Astrocyte (in vitro differentiated cells and primary cell): ENCODE measurements around the gene SLC38A11. TPM values are rescaled to one million over a fixed set of nuclear protein-coding genes. Genes with fewer than 3 reads are reported as not detected.

ENCODE experiments used
- DNase-seq: peaks from one replicate; pipeline ENCODE4 v3.0.0-alpha.2; 2010; ENCODE audit warnings: low read depth
- FAIRE-seq: peaks from 2 replicates; lab custom pipeline; 2011; peaks lifted over from hg19 to GRCh38; lab: Jason Lieb, UNC
- H2AFZ ChIP-seq: 2 replicates; pipeline ENCODE4 v1.6.0; 2012; ENCODE audit warnings: low read depth, low read length, inconsistent platforms
- H3K27ac ChIP-seq: 2 replicates; pipeline ENCODE4 v1.5.1; 2011; ENCODE audit warnings: low read depth, low read length, inconsistent platforms
- H3K27me3 ChIP-seq: 2 replicates; pipeline ENCODE4 v1.6.0; 2011; ENCODE audit warnings: low read length, inconsistent platforms; ENCODE audit not compliant: insufficient read depth
- H3K36me3 ChIP-seq: 2 replicates; pipeline ENCODE4 v1.5.1; 2011; ENCODE audit warnings: low read length, inconsistent platforms; ENCODE audit not compliant: insufficient read depth
- H3K4me1 ChIP-seq: 2 replicates; pipeline ENCODE4 v1.5.1; 2011; ENCODE audit warnings: low read length, inconsistent platforms; ENCODE audit not compliant: insufficient read depth
- H3K4me2 ChIP-seq: 2 replicates; pipeline ENCODE4 v1.6.0; 2012; ENCODE audit warnings: low read length, inconsistent platforms
- H3K4me3 ChIP-seq: 2 replicates; pipeline ENCODE4 v1.5.1; 2011; ENCODE audit warnings: low read depth, mild to moderate bottlenecking, low read length, inconsistent platforms; ENCODE audit not compliant: insufficient read depth
- H3K79me2 ChIP-seq: 2 replicates; pipeline ENCODE4 v1.6.0; 2012; ENCODE audit warnings: mild to moderate bottlenecking, low read length, inconsistent platforms; ENCODE audit not compliant: insufficient read depth
- H3K9ac ChIP-seq: 2 replicates; pipeline ENCODE4 v1.6.0; 2012; ENCODE audit warnings: mild to moderate bottlenecking, low read length, inconsistent platforms
- H3K9me3 ChIP-seq: 2 replicates; pipeline ENCODE4 v1.5.1; 2012; ENCODE audit warnings: low read depth, mild to moderate bottlenecking, low read length, inconsistent platforms; ENCODE audit not compliant: insufficient read depth
- H4K20me1 ChIP-seq: 2 replicates; pipeline ENCODE4 v1.6.0; 2012; ENCODE audit warnings: low read length, inconsistent platforms; ENCODE audit not compliant: insufficient read depth
- H3K27ac Mint-ChIP-seq: one replicate; pipeline ENCODE4 v1.8.0; 2021; ENCODE audit warnings: mild to moderate bottlenecking, mixed read lengths; ENCODE audit not compliant: unreplicated experiment
- H3K27me3 Mint-ChIP-seq: one replicate; pipeline ENCODE4 v1.8.0; 2021; ENCODE audit warnings: low read depth, mixed read lengths; ENCODE audit not compliant: unreplicated experiment
- H3K36me3 Mint-ChIP-seq: one replicate; pipeline ENCODE4 v1.8.0; 2021; ENCODE audit warnings: low read depth, mixed read lengths; ENCODE audit not compliant: unreplicated experiment
- H3K4me1 Mint-ChIP-seq: one replicate; pipeline ENCODE4 v1.8.0; 2021; ENCODE audit warnings: low read depth, mixed read lengths; ENCODE audit not compliant: unreplicated experiment
- H3K4me3 Mint-ChIP-seq: one replicate; pipeline ENCODE4 v1.8.0; 2021; ENCODE audit warnings: mild to moderate bottlenecking, moderate library complexity, mixed read lengths; ENCODE audit not compliant: unreplicated experiment
- H3K9me3 Mint-ChIP-seq: one replicate; pipeline ENCODE4 v1.8.0; 2021; ENCODE audit warnings: mild to moderate bottlenecking, mixed read lengths; ENCODE audit not compliant: unreplicated experiment
- CTCF ChIP-seq: IDR thresholded peaks from 2 replicates; pipeline ENCODE4 v1.5.1; 2011; ENCODE audit warnings: low read depth, mild to moderate bottlenecking, inconsistent platforms, low read length, moderate library complexity; ENCODE audit not compliant: insufficient read depth
- EZH2 ChIP-seq: IDR thresholded peaks from 2 replicates; pipeline ENCODE4 v1.6.1; 2012; ENCODE audit warnings: mild to moderate bottlenecking, low read length, inconsistent platforms; ENCODE audit not compliant: insufficient read depth
- total RNA-seq: library from RNA; stranded (reverse); gene quantifications from 2 replicates; pipeline ENCODE4 v1.2.1, GENCODE V29; 2021

The SLC38A11 gene
- total RNA-seq, 1 donor from 2014 or later: not detected

GRCh38 chr2:164913011-164913410, 42.3 kb downstream of the SLC38A11 start:
- Mint-ChIP-seq H3K4me1 (peaks cover 30% of the 10 kb centered on the region), H3K4me3 (no peak overlapping the region), H3K36me3 (no peaks in the 10 kb centered on the region), H3K9me3 (no peaks in the 10 kb centered on the region), H3K27me3 (no peaks in the 10 kb centered on the region), H3K27ac (no peak overlapping the region)
- no peaks in the 10 kb centered on the region for H4K20me1 ChIP-seq
- no peak overlapping the region for H3K4me3 ChIP-seq
- no peaks in the 10 kb centered on the region for H3K27me3 ChIP-seq
- FAIRE-seq: no peak
- no peak for TF ChIP-seq EZH2
- no peak for TF ChIP-seq CTCF
- no peaks in the 10 kb centered on the region for H3K79me2 ChIP-seq
- no peak overlapping the region for H3K9ac ChIP-seq
- H3K4me1 ChIP-seq: peaks cover 11% of the 10 kb centered on the region
- H3K4me2 ChIP-seq: no peak overlapping the region
- no peak for DNase-seq
- H3K27ac ChIP-seq: no peak overlapping the region
- H3K9me3 ChIP-seq: no peaks in the 10 kb centered on the region
- no peaks in the 10 kb centered on the region for H3K36me3 ChIP-seq
- no peak overlapping the region for H2AFZ ChIP-seq

GRCh38 chr2:164911832-164912231, 43.5 kb downstream of the SLC38A11 start:
- FAIRE-seq: peak; percentile 29
- no peaks in the 10 kb centered on the region for H3K79me2 ChIP-seq
- Mint-ChIP-seq H3K36me3 (no peaks in the 10 kb centered on the region), H3K27ac (no peak overlapping the region), H3K4me1 (peaks cover 28% of the 10 kb centered on the region), H3K9me3 (no peaks in the 10 kb centered on the region), H3K4me3 (no peak overlapping the region), H3K27me3 (no peaks in the 10 kb centered on the region)
- no peak overlapping the region for H3K9ac ChIP-seq
- no peaks in the 10 kb centered on the region for H3K27me3 ChIP-seq
- H3K4me3 ChIP-seq: no peak overlapping the region
- no peak overlapping the region for H3K27ac ChIP-seq
- no peak for DNase-seq
- H3K4me2 ChIP-seq: no peak overlapping the region
- TF ChIP-seq CTCF: no peak
- TF ChIP-seq EZH2: no peak
- H2AFZ ChIP-seq: no peak overlapping the region
- H3K9me3 ChIP-seq: no peaks in the 10 kb centered on the region
- H3K36me3 ChIP-seq: no peaks in the 10 kb centered on the region
- no peaks in the 10 kb centered on the region for H4K20me1 ChIP-seq
- H3K4me1 ChIP-seq: peaks cover 11% of the 10 kb centered on the region

GRCh38 chr2:164910101-164910899, 45.0 kb downstream of the SLC38A11 start:
- Histone ChIP-seq H3K9me3 (no peaks in the 10 kb centered on the region), H2AFZ (no peak overlapping the region), H3K36me3 (no peaks in the 10 kb centered on the region), H3K4me1 (peaks cover 11% of the 10 kb centered on the region), H3K4me2 (peak overlapping the region; percentile 6), H3K79me2 (no peaks in the 10 kb centered on the region), H3K4me3 (no peak overlapping the region), H3K27ac (no peak overlapping the region), H3K9ac (no peak overlapping the region), H4K20me1 (no peaks in the 10 kb centered on the region), H3K27me3 (no peaks in the 10 kb centered on the region)
- no peak for FAIRE-seq
- Mint-ChIP-seq H3K4me1 (peaks cover 28% of the 10 kb centered on the region), H3K27me3 (no peaks in the 10 kb centered on the region), H3K36me3 (no peaks in the 10 kb centered on the region), H3K27ac (peak overlapping the region; percentile 60), H3K4me3 (no peak overlapping the region), H3K9me3 (no peaks in the 10 kb centered on the region)
- DNase-seq: peak; percentile 82
- TF ChIP-seq CTCF (no peak), EZH2 (no peak)
